ENCODE measurements around the gene LILRB1.
"Not testable (repeated sequence)": the region's sequence is repeated elsewhere in the genome, so short reads cannot be mapped to it uniquely, and the experiment has no call there.

LILRB1 gene

DNA sequence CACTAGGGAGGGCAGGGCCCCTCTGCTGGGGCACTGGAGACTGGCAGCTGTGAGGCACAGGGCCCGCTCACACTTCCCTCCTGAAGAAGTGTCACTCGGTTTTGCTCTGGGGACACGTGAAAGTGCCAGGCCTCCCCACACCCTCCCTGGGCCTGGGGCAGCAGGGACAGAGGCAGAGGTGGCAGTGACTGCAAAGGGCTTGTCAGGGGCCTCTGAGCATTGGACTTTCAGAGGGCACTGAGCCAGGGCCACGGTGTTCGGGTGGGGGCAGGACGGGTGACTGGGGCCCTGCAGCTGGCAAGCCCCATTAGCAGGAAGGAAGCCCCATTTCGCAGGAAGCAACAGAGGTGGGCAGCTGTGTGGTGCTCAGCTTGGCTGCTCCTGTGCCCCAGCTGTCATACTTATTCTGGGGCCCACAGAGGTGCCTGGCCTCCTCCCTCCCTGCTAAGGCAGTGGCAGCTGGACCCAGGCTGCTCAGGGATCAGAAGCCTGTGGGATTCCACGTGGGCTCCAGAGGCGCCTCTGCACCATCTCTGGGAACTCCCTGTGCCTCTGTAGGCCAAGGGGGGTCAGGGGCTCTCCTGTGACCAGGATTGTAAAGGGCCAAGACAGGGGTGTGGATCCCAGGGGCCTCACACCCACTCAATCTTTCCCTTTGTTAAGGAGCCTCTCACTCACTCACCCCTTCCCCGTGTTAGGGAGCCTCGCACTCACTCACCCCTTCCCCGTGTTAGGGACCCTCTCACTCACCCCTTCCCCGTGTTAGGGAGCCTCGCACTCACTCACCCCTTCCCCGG lies 5.2 kb upstream of the LILRB1 start:
- not testable (repeated sequence) for DNase-seq (ENCODE audit: low read depth)

- DNase-seq (ENCODE audit: low read depth), result no peak
These were observed 3.5 kb upstream of the LILRB1 start for GRCh38 chr19:54626757-54627156.

DNA sequence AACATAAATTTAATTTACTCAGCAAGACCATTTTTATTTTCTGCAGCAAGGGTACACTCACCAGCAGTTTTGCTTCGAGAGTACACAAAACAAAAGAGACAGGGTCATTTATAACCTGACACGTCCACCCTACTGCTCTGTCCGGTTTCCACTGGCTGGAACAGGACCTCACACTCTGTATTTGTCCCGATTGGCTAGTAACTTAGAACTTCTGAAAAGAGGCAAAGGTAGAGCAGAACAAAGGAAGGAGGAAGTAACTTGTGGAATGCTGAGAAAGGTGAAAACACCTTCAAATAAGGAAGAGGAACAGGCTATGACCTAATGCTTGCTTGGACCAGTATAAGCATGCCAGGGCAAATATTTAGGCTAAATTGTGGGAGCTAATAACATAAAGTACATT lies 2.4 kb upstream of the LILRB1 start:
- not testable (repeated sequence) for DNase-seq (ENCODE audit: low read depth)

- DNase-seq (ENCODE audit: low read depth), result no peak
These were observed 498 bp downstream of the LILRB1 start for GRCh38 chr19:54630782-54631181.

- not testable (repeated sequence) for DNase-seq (ENCODE audit: low read depth)
These were observed 1.4 kb downstream of the LILRB1 start for GRCh38 chr19:54631489-54632337.

DNA sequence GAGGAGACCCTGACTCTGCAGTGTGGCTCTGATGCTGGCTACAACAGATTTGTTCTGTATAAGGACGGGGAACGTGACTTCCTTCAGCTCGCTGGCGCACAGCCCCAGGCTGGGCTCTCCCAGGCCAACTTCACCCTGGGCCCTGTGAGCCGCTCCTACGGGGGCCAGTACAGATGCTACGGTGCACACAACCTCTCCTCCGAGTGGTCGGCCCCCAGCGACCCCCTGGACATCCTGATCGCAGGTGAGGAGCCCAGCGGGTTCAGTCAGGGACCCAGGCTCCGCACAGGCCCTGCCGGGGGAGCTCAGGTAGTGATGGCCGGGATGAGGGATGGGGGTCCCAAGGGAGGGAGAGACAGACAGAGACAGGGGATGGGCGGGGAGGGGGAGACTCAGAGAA lies 2.2 kb downstream of the LILRB1 start:
- DNase-seq (ENCODE audit: low read depth), result not testable (repeated sequence)

GRCh38 chr19:54633401-54633800 lies 3.1 kb downstream of the LILRB1 start:
- DNase-seq (ENCODE audit: low read depth), result no peak

DNA sequence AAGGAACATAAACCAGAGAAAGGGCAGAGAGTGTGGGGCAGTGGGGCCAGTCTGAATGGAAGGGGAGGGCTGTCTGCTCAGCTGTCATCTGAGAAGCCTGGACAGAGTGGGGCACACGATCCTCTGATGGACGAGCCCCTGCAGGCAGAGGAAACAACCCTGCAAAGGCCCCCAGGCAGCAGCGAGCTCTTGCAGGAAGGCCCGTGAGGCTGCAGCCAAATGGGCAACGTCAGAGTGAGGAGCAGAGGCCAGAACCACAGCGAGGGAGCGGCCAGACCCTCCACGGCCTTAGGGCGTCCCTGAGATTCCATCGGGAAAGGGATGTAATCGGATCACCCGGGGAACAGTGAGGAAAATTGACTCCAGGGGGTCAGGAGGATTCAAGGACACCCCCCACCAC lies 5.8 kb downstream of the LILRB1 start:
- DNase-seq (ENCODE audit: low read depth), result not testable (repeated sequence)

DNA sequence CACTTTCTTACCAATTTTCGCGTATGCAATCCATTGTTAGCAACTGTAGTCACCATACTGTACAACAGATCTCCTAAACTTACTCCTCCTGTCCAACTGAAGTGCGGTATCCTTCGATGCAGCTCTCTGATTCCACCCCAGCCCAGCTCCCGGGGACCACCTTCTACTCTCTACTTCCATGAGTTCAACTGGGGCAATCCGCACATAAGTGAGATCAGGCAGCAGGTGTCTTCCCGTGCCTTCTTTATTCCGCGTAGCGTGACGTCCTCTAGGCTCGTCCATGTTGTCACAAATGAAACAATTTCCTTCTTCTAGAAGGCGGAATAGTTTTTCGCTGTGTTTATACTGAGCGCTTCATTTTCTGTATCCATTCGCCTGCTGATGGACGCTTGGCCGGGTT lies 8.4 kb downstream of the LILRB1 start:
- DNase-seq (ENCODE audit: low read depth), result no peak

GRCh38 chr19:54642953-54643352 lies 12.7 kb downstream of the LILRB1 start:
- not testable (repeated sequence) for DNase-seq (ENCODE audit: low read depth)

DNA sequence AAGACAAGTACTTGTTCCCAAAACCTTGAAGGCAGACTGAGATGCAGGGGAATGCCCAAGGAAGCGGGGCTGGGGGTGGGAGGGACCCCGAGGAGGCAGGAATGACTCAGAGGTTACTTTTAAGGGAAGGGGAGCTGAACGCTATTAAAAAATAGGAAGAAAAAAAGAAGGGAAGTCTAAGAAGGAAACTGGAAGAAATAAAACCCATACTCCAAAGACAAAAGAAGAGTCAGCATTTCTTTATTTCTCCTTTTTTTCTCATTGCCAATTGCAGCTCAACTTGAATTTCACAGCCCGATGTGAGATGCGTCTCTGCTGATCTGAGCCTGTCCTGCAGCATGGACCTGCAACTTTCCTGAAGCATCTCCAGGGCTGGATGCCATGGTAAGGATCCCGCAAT lies 13.3 kb downstream of the LILRB1 start:
- DNase-seq (ENCODE audit: low read depth), result not testable (repeated sequence)

- DNase-seq (ENCODE audit: low read depth), result no peak
These were observed 13.8 kb downstream of the LILRB1 start for GRCh38 chr19:54644056-54644455.

GRCh38 chr19:54646331-54646841 lies 16.1 kb downstream of the LILRB1 start:
- no peak for DNase-seq (ENCODE audit: low read depth)

GRCh38 chr19:54648129-54648528 lies 17.8 kb downstream of the LILRB1 start:
- DNase-seq (ENCODE audit: low read depth), result no peak

GRCh38 chr19:54650108-54650655 lies 19.9 kb downstream of the LILRB1 start:
- DNase-seq (ENCODE audit: low read depth), result no peak

- DNase-seq (ENCODE audit: low read depth), result peak; percentile 45
These were observed 23.0 kb downstream of the LILRB1 start for GRCh38 chr19:54653181-54653809.

- no peak for DNase-seq (ENCODE audit: low read depth)
These were observed 24.4 kb downstream of the LILRB1 start for GRCh38 chr19:54654447-54655321.

DNA sequence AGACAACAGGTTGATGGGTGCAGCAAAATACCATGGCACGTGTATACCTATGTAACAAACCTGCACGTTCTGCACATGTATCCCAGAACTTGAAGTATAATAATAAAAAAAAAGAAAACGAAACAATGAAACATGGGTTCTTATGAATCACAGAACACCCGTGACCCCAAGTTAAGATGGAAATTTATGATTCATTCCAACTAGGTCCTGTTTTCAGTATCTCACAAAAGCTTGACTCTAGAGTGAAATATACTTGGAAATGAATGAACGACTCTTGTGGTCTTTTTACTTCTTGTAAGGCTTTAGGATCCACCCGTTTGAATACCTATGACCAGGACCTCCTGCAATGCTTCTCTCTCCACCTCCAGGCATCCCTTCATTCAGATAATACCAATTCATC lies 29.0 kb downstream of the LILRB1 start:
- no peak for DNase-seq (ENCODE audit: low read depth)

DNA sequence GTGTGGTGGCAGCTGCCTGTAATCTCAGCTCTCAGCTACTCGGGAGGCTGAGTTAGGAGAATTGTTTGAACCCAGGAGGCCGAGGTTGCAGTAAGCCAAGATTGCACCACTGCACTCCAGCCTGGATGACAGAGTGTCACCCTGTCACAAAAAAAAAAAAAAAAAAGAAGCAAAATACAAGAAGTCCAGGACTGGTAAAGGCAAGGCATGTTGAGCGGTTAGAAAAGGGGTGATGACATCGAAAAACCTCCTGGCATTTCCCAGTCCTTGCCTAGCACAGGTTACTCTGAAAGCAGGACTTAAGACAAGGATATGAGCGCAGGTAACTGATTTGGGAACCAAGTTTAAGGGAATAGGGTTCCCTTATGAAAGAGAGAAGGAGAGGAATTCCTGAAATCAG lies 30.0 kb downstream of the LILRB1 start:
- DNase-seq (ENCODE audit: low read depth), result no peak

DNA sequence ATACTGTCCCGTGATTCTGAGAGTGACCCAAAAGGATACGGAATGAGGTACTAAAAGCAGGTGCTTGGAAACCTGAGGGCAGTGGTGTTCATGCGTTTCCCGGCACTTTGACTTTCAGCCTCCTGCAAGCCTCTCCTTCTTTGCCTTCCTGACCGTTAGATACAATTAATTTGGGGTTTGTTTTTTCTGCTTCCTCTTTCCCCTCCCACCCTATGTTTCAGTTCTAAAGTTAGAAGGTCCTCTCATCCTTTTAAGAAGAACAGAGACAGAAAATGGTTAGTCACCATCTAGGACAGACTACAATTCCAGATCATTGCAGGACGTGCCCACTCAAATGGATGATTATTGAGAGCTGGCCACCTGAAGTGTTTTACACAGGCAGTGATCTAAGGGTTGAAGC lies 30.7 kb downstream of the LILRB1 start:
- DNase-seq (ENCODE audit: low read depth), result no peak

GRCh38 chr19:54661846-54662481 lies 31.7 kb downstream of the LILRB1 start:
- no peak for DNase-seq (ENCODE audit: low read depth)

Data from ELR (cell line).